Liver (tissue), 3 donors: ENCODE measurements around the gene BTNL9.

ENCODE experiments used
- CTCF ChIP-seq: fragments of 150-350 bp; IDR thresholded peaks from 2 replicates; pipeline ENCODE4 v1.5.1; 2017; ENCODE audit warnings: improper control_type of control experiment, low read depth, low read length; ENCODE audit not compliant: missing input control
- EGR1 ChIP-seq, 2 donors: IDR thresholded peaks; 2 replicates each; pipeline ENCODE4 v1.6.1; 2016 to 2018; ENCODE audit warnings: antibody characterized with exemption in 2 of 2, low read depth in 2 of 2
- FOXA1 ChIP-seq: IDR thresholded peaks from 2 replicates; pipeline ENCODE4 v1.6.1; 2016; ENCODE audit warnings: antibody characterized with exemption
- GABPA ChIP-seq, 2 donors: IDR thresholded peaks in 1 of 2; conservative IDR thresholded peaks in 1 of 2; 2 replicates each; pipeline ENCODE4 v1.6.1; 2016; ENCODE audit warnings: antibody characterized with exemption in 2 of 2, mild to moderate bottlenecking in 1 of 2, moderate library complexity in 1 of 2
- HNF4G ChIP-seq: IDR thresholded peaks from 2 replicates; pipeline ENCODE4 v1.6.1; 2016; ENCODE audit warnings: antibody characterized with exemption
- JUND ChIP-seq, 2 donors: IDR thresholded peaks; 2 replicates each; pipeline ENCODE4 v1.6.1; 2016; ENCODE audit warnings: antibody characterized with exemption in 2 of 2
- MAX ChIP-seq: IDR thresholded peaks from 2 replicates; pipeline ENCODE4 v1.6.1; 2016; ENCODE audit warnings: antibody characterized with exemption
- RAD21 ChIP-seq, 2 donors: IDR thresholded peaks; 2 replicates each; pipeline ENCODE4 v1.6.1; 2016; ENCODE audit warnings: antibody characterized with exemption in 2 of 2, mild to moderate bottlenecking in 2 of 2
- SP1 ChIP-seq: IDR thresholded peaks from 2 replicates; pipeline ENCODE4 v1.6.1; 2018; ENCODE audit warnings: antibody characterized with exemption, mild to moderate bottlenecking
- TAF1 ChIP-seq: conservative IDR thresholded peaks from 2 replicates; pipeline ENCODE4 v1.6.1; 2016; ENCODE audit warnings: antibody characterized with exemption, mild to moderate bottlenecking
- YY1 ChIP-seq: IDR thresholded peaks from 2 replicates; pipeline ENCODE4 v1.6.1; 2016; ENCODE audit warnings: antibody characterized with exemption, mild to moderate bottlenecking
- TF ChIP-seq, protein P1 (sequence below): IDR thresholded peaks from 2 replicates; pipeline ENCODE4 v1.6.1; 2016; ENCODE audit warnings: antibody characterized with exemption
- TF ChIP-seq, protein P2 (sequence below): IDR thresholded peaks from 2 replicates; pipeline ENCODE4 v1.6.1; 2016; ENCODE audit warnings: antibody characterized with exemption, mild to moderate bottlenecking
- TF ChIP-seq, protein P3 (sequence below): IDR thresholded peaks from 2 replicates; pipeline ENCODE4 v1.6.1; 2016; ENCODE audit warnings: antibody characterized with exemption
- donor health status: healthy.
- donor health status: healthy.

DNA sequence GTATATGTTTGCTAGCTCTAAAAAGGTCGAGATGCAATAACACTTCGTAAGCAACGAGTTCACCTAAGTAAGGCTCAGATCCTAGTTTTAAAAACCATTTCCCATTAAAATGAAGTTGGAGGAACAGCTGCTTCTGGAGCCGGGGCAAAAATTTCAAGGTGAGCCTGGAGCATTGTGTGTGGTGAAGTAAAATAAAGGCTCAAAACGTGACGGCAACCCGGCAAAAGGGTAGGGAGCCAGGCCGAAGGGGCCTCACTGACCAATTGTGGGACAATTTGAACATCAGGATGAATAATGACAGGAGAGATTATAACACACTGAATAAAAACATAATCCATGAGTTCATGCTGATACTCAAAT lies 20.1 kb downstream of the BTNL9 start:
- no peak for TF ChIP-seq HNF4G
- no peak for TF ChIP-seq CTCF
- TF ChIP-seq SP1 = no peak
- TF ChIP-seq MAX = no peak
- no peak for TF ChIP-seq JUND (IDR thresholded peaks at IDR 0.05)
- TF ChIP-seq EGR1 (IDR thresholded peaks at IDR 0.05; ENCODE audit: low read depth in 2 of 2) = no peak
- TF ChIP-seq, protein P1, sequence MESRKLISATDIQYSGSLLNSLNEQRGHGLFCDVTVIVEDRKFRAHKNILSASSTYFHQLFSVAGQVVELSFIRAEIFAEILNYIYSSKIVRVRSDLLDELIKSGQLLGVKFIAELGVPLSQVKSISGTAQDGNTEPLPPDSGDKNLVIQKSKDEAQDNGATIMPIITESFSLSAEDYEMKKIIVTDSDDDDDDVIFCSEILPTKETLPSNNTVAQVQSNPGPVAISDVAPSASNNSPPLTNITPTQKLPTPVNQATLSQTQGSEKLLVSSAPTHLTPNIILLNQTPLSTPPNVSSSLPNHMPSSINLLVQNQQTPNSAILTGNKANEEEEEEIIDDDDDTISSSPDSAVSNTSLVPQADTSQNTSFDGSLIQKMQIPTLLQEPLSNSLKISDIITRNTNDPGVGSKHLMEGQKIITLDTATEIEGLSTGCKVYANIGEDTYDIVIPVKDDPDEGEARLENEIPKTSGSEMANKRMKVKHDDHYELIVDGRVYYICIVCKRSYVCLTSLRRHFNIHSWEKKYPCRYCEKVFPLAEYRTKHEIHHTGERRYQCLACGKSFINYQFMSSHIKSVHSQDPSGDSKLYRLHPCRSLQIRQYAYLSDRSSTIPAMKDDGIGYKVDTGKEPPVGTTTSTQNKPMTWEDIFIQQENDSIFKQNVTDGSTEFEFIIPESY = no peak
- no peak for TF ChIP-seq YY1
- no peak for TF ChIP-seq GABPA (IDR thresholded peaks at IDR 0.05 in 1 of 2, conservative IDR thresholded peaks at IDR 0.05 in 1 of 2)
- TF ChIP-seq RAD21 (IDR thresholded peaks at IDR 0.05) = no peak
- no peak for TF ChIP-seq FOXA1
- TF ChIP-seq, protein P2, sequence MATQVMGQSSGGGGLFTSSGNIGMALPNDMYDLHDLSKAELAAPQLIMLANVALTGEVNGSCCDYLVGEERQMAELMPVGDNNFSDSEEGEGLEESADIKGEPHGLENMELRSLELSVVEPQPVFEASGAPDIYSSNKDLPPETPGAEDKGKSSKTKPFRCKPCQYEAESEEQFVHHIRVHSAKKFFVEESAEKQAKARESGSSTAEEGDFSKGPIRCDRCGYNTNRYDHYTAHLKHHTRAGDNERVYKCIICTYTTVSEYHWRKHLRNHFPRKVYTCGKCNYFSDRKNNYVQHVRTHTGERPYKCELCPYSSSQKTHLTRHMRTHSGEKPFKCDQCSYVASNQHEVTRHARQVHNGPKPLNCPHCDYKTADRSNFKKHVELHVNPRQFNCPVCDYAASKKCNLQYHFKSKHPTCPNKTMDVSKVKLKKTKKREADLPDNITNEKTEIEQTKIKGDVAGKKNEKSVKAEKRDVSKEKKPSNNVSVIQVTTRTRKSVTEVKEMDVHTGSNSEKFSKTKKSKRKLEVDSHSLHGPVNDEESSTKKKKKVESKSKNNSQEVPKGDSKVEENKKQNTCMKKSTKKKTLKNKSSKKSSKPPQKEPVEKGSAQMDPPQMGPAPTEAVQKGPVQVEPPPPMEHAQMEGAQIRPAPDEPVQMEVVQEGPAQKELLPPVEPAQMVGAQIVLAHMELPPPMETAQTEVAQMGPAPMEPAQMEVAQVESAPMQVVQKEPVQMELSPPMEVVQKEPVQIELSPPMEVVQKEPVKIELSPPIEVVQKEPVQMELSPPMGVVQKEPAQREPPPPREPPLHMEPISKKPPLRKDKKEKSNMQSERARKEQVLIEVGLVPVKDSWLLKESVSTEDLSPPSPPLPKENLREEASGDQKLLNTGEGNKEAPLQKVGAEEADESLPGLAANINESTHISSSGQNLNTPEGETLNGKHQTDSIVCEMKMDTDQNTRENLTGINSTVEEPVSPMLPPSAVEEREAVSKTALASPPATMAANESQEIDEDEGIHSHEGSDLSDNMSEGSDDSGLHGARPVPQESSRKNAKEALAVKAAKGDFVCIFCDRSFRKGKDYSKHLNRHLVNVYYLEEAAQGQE = no peak
- TF ChIP-seq, protein P3, sequence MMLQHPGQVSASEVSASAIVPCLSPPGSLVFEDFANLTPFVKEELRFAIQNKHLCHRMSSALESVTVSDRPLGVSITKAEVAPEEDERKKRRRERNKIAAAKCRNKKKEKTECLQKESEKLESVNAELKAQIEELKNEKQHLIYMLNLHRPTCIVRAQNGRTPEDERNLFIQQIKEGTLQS = no peak
- TF ChIP-seq TAF1 = no peak
